Measurements from ENCODE around the gene FASTKD3. TPM values are rescaled to one million over a fixed set of nuclear protein-coding genes. Genes with fewer than 3 reads are reported as not detected.

Gene FASTKD3
- total RNA-seq, 1 experiment from 2014 or later: 20.6 TPM

GRCh38 chr5:7868427-7868772 is 431 bp downstream of the FASTKD3 start:
- TSS peak; percentile 45 for BruUV-seq (replicated peaks)
- peak overlapping the region; percentile 99 for H2AFZ ChIP-seq
- H3K4me3 ChIP-seq: peak overlapping the region; percentile 100
- H3K27ac ChIP-seq: no peak overlapping the region
- H3K9me2 ChIP-seq (ENCODE audit: insufficient read depth): no peaks in the 10 kb centered on the region
- peak overlapping the region; percentile 95 for H3K4me2 ChIP-seq
- H3K79me2 ChIP-seq (ENCODE audit: low read depth): peaks cover 70% of the 10 kb centered on the region
- POLR2A ChIA-PET (ENCODE audit: unreplicated experiment): interaction anchor here (0.5 to 1.0 kb wide), 8 partner anchors 9 to 1536 kb away, joined by 3 to 9 read pairs (median 4); partner anchors contain the start of gene TENT4A
- DNase-seq: no peak
- peaks cover 6% of the 10 kb centered on the region; the same call in 1 of the 2 replicates for H3K36me3 ChIP-seq (ENCODE audit: low read depth)
- intact Hi-C loops (cut with micrococcal nuclease; ENCODE audit: unreplicated experiment): loop anchor here (10.0 kb wide), 1 partner anchor 1234 kb away; the partner anchor contains the start of genes NSUN2 and SRD5A1
- H3K9me3 ChIP-seq (ENCODE audit: insufficient read depth, low read depth): no peaks in the 10 kb centered on the region
- peaks cover 33% of the 10 kb centered on the region for H4K20me1 ChIP-seq (ENCODE audit: insufficient read depth)
- H3K27me3 ChIP-seq (ENCODE audit: insufficient read depth, low read depth): no peaks in the 10 kb centered on the region
- H3K4me1 ChIP-seq (replicated peaks; ENCODE audit: insufficient read depth): peaks cover 15% of the 10 kb centered on the region
- TF ChIP-seq CTCF (conservative IDR thresholded peaks at IDR 0.05) (no peak), EZH2 (IDR thresholded peaks at IDR 0.05; ENCODE audit: low read depth) (no peak)
- H3F3A ChIP-seq (ENCODE audit: insufficient read depth, low read depth): no peaks in the 10 kb centered on the region
- CTCF ChIA-PET: no interaction called here

GRCh38 chr5:7867260-7867659 is 1.6 kb downstream of the FASTKD3 start:
- intact Hi-C loops (cut with micrococcal nuclease; ENCODE audit: unreplicated experiment): loop anchor here (10.0 kb wide), 1 partner anchor 1232 kb away; the partner anchor contains the start of genes NSUN2 and SRD5A1
- H2AFZ ChIP-seq: no peak overlapping the region
- peaks cover 6% of the 10 kb centered on the region; the same call in 1 of the 2 replicates for H3K36me3 ChIP-seq (ENCODE audit: low read depth)
- CTCF ChIA-PET: no interaction called here
- H3F3A ChIP-seq (ENCODE audit: insufficient read depth, low read depth): no peaks in the 10 kb centered on the region
- no peaks in the 10 kb centered on the region for H3K9me3 ChIP-seq (ENCODE audit: insufficient read depth, low read depth)
- H3K4me1 ChIP-seq (replicated peaks; ENCODE audit: insufficient read depth): peaks cover 15% of the 10 kb centered on the region
- H3K9me2 ChIP-seq (ENCODE audit: insufficient read depth): no peaks in the 10 kb centered on the region
- peak overlapping the region; percentile 95 for H3K4me2 ChIP-seq
- POLR2A ChIA-PET (ENCODE audit: unreplicated experiment): interaction anchor here (0.5 kb wide), 1 partner anchor 9 kb away, joined by 6 read pairs; no protein-coding TSS in a partner anchor
- H3K4me3 ChIP-seq: no peak overlapping the region; the same call in 1 of the 2 replicates
- peaks cover 59% of the 10 kb centered on the region for H3K79me2 ChIP-seq (ENCODE audit: low read depth)
- no peaks in the 10 kb centered on the region for H3K27me3 ChIP-seq (ENCODE audit: insufficient read depth, low read depth)
- peaks cover 23% of the 10 kb centered on the region for H4K20me1 ChIP-seq (ENCODE audit: insufficient read depth)
- H3K27ac ChIP-seq: no peak overlapping the region
- BruUV-seq (replicated peaks): no TSS peak
- DNase-seq: no peak
- TF ChIP-seq EZH2 (IDR thresholded peaks at IDR 0.05; ENCODE audit: low read depth): no peak
- TF ChIP-seq CTCF (conservative IDR thresholded peaks at IDR 0.05): no peak

- Histone ChIP-seq H3K9me2 (ENCODE audit: insufficient read depth) (no peaks in the 10 kb centered on the region), H3K4me1 (replicated peaks; ENCODE audit: insufficient read depth) (peaks cover 15% of the 10 kb centered on the region), H3F3A (ENCODE audit: insufficient read depth, low read depth) (no peaks in the 10 kb centered on the region), H3K27ac (no peak overlapping the region), H3K79me2 (ENCODE audit: low read depth) (peaks cover 48% of the 10 kb centered on the region), H2AFZ (no peak overlapping the region), H4K20me1 (ENCODE audit: insufficient read depth) (peaks cover 15% of the 10 kb centered on the region), H3K27me3 (ENCODE audit: insufficient read depth, low read depth) (no peaks in the 10 kb centered on the region), H3K4me3 (no peak overlapping the region), H3K9me3 (ENCODE audit: insufficient read depth, low read depth) (no peaks in the 10 kb centered on the region), H3K4me2 (no peak overlapping the region), H3K36me3 (ENCODE audit: low read depth) (0 out of 2 replicates have a peak, but pooled peaks cover 6% of the 10 kb centered on the region)
- no peak for DNase-seq
- intact Hi-C loops (cut with micrococcal nuclease; ENCODE audit: unreplicated experiment): loop anchor here (10.0 kb wide), 1 partner anchor 1231 kb away; the partner anchor contains the start of genes NSUN2 and SRD5A1
- TF ChIP-seq EZH2 (IDR thresholded peaks at IDR 0.05; ENCODE audit: low read depth) (no peak), CTCF (conservative IDR thresholded peaks at IDR 0.05) (no peak)
- BruUV-seq (replicated peaks): no TSS peak
- ChIA-PET CTCF (no interaction called here), POLR2A (ENCODE audit: unreplicated experiment) (no interaction called here)
Observed at GRCh38 chr5:7866196-7866595, 2.6 kb downstream of the FASTKD3 start.

Data from PC-9 (cell line).